GM18517 (cell line): Measurements from ENCODE around the gene ASPRV1.

ENCODE experiments used
- ATAC-seq: cut with Tn5 transposase; IDR thresholded peaks from one replicate; pipeline ENCODE4 v1.9.1; 2021; ENCODE audit warnings: mild to moderate bottlenecking, moderate library complexity; ENCODE audit not compliant: unreplicated experiment

ASPRV1 gene

GRCh38 chr2:69914164-69914949 is 47.1 kb downstream of the ASPRV1 start:
- ATAC-seq, result peak; percentile 89

- no peak for ATAC-seq
Measured at GRCh38 chr2:69911985-69912563, 49.4 kb downstream of the ASPRV1 start.
